ENCODE data around the gene DSCAM. TPM values are rescaled to one million over a fixed set of nuclear protein-coding genes. Genes with fewer than 3 reads are reported as not detected.

Gene DSCAM
- total RNA-seq, 1 experiment from 2014 or later: not detected

DNA sequence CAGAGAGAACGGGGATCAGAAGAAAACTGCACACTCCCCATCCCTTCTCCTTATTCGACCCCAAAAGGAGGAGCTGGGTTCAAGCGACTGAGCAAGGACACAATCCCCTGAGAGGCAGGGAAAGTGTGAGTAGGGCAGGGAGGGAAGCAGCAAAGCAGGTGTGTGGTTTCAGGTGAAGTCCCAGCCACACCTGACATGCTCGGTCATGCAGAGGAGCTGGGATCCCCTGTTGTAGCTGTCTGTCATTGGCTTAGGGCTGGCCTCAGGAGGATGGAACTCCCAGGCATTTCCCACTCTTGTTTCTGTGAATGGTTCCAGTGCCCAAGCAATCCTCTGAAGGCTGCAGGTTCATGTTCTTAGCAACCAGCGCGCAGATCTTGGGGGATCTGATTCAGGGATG, 150.7 kb downstream of the DSCAM start:
- Histone ChIP-seq H3K9me3 (ENCODE audit: control insufficient read depth in 1 of 2, insufficient read depth in 1 of 2, low read depth in 1 of 2, low read length in 2 of 2) (peaks cover 9 to 43% of the 10 kb centered on the region in 2 experiments; a peak in 2 of 4 replicates), H2AFZ (ENCODE audit: low read depth, low read length, poor library complexity, severe bottlenecking) (no peak overlapping the region), H3K27me3 (ENCODE audit: insufficient read depth, low read length) (no peaks in the 10 kb centered on the region), H3K4me1 (ENCODE audit: control insufficient read depth in 1 of 2, insufficient read depth in 2 of 2, low read length in 2 of 2) (no peaks in the 10 kb centered on the region), H3K36me3 (ENCODE audit: control insufficient read depth in 1 of 2, insufficient read depth in 2 of 2, low read length in 2 of 2) (no peaks in the 10 kb centered on the region), H4K20me1 (ENCODE audit: insufficient read depth) (no peaks in the 10 kb centered on the region), H3K9me2 (ENCODE audit: insufficient read depth) (no peaks in the 10 kb centered on the region), H3K9ac (ENCODE audit: low read length) (no peak overlapping the region), H3K79me2 (ENCODE audit: insufficient read depth, low read length) (no peaks in the 10 kb centered on the region), H3K4me3 (replicated peaks in 1 of 2; ENCODE audit: low read depth in 1 of 2, low read length in 2 of 2) (no peak overlapping the region), H3K27ac (ENCODE audit: low read depth, low read length) (no peak overlapping the region), H3K4me2 (ENCODE audit: low read length) (no peak overlapping the region)
- ChIA-PET CTCF (no interaction called here), POLR2A (no interaction called here), RAD21 (ENCODE audit: low non-redundant PET in 1 of 2, low total read pairs in 2 of 2, uncharacterized antibody in 2 of 2, unreplicated experiment in 2 of 2) (no interaction called here)
- intact Hi-C loops (cut with micrococcal nuclease): no loop called here
- DNase-seq (ENCODE audit: low read depth, low spot score) (no peak), ATAC-seq (no peak)
- TF ChIP-seq EZH2 (IDR thresholded peaks at IDR 0.05) (no peak), RAD21 (IDR thresholded peaks at IDR 0.05; ENCODE audit: low read depth) (no peak), FOSL1 (IDR thresholded peaks at IDR 0.05; ENCODE audit: low read depth) (no peak), TCF7L2 (IDR thresholded peaks at IDR 0.05; ENCODE audit: borderline replicate concordance, extremely low read depth, insufficient read depth, insufficient read length) (no peak), EZH2phosphoT487 (IDR thresholded peaks at IDR 0.05; ENCODE audit: borderline replicate concordance) (no peak), POLR2A (IDR thresholded peaks at IDR 0.05; ENCODE audit: borderline replicate concordance, extremely low read depth, insufficient read depth, insufficient read length) (no peak), CEBPB (IDR thresholded peaks at IDR 0.05; ENCODE audit: low read depth) (no peak)
- TF ChIP-seq, protein P1, sequence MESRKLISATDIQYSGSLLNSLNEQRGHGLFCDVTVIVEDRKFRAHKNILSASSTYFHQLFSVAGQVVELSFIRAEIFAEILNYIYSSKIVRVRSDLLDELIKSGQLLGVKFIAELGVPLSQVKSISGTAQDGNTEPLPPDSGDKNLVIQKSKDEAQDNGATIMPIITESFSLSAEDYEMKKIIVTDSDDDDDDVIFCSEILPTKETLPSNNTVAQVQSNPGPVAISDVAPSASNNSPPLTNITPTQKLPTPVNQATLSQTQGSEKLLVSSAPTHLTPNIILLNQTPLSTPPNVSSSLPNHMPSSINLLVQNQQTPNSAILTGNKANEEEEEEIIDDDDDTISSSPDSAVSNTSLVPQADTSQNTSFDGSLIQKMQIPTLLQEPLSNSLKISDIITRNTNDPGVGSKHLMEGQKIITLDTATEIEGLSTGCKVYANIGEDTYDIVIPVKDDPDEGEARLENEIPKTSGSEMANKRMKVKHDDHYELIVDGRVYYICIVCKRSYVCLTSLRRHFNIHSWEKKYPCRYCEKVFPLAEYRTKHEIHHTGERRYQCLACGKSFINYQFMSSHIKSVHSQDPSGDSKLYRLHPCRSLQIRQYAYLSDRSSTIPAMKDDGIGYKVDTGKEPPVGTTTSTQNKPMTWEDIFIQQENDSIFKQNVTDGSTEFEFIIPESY (IDR thresholded peaks at IDR 0.05; ENCODE audit: extremely low read depth, insufficient replicate concordance, low read length): no peak
- no TSS peak for BruUV-seq (replicated peaks)

DNA sequence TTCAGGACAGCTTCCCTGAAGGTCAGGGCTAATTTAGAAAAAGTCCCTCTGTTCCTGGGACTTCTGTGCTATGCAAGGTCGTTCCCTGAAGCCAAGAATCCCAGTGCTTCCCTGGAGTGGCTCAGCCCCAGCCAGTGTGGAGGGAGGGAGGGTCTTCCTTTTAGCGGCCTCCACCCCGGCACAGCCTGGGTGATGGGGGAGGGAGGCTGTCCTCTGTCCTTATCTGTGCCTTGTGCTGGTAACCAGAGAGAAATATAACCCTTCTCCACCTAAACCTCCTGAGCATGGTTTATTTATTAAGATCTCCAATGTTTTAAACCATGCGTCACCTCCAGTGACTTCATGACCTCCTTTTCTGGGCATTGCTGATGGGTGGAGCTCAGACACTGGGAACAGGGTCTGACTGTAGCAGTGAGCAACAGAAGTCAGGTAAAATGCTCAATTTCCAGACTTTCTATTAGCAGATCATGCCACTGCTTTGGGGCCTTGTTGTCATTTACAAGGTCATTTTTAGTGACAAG, 157.1 kb downstream of the DSCAM start:
- BruUV-seq (replicated peaks): no TSS peak
- H3K9me3 ChIP-seq (ENCODE audit: control insufficient read depth in 1 of 2, insufficient read depth in 1 of 2, low read depth in 1 of 2, low read length in 2 of 2): peaks cover 15 to 66% of the 10 kb centered on the region in 2 experiments; a peak in 2 of 4 replicates
- no peaks in the 10 kb centered on the region for H3K4me1 ChIP-seq (ENCODE audit: control insufficient read depth in 1 of 2, insufficient read depth in 2 of 2, low read length in 2 of 2)
- CTCF ChIA-PET: no interaction called here
- H4K20me1 ChIP-seq (ENCODE audit: insufficient read depth): no peaks in the 10 kb centered on the region
- H3K27ac ChIP-seq (ENCODE audit: low read depth, low read length): no peak overlapping the region
- H2AFZ ChIP-seq (ENCODE audit: low read depth, low read length, poor library complexity, severe bottlenecking): no peak overlapping the region
- H3K4me2 ChIP-seq (ENCODE audit: low read length): no peak overlapping the region
- ATAC-seq (no peak), DNase-seq (ENCODE audit: low read depth, low spot score) (no peak)
- POLR2A ChIA-PET: no interaction called here
- intact Hi-C loops (cut with micrococcal nuclease): no loop called here
- no peaks in the 10 kb centered on the region for H3K27me3 ChIP-seq (ENCODE audit: insufficient read depth, low read length)
- no peak for TF ChIP-seq POLR2A (IDR thresholded peaks at IDR 0.05; ENCODE audit: borderline replicate concordance, extremely low read depth, insufficient read depth, insufficient read length)
- no peak for TF ChIP-seq EZH2 (IDR thresholded peaks at IDR 0.05)
- TF ChIP-seq EGR1 (IDR thresholded peaks at IDR 0.05; ENCODE audit: low read depth): no peak
- TF ChIP-seq ZNF274 (IDR thresholded peaks at IDR 0.05; ENCODE audit: low read depth, low read length): no peak
- no peak for TF ChIP-seq FOSL1 (IDR thresholded peaks at IDR 0.05; ENCODE audit: low read depth)
- TF ChIP-seq SIN3A (IDR thresholded peaks at IDR 0.05; ENCODE audit: low read depth): no peak
- TF ChIP-seq, protein P2, sequence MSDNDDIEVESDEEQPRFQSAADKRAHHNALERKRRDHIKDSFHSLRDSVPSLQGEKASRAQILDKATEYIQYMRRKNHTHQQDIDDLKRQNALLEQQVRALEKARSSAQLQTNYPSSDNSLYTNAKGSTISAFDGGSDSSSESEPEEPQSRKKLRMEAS (IDR thresholded peaks at IDR 0.05): no peak
- TF ChIP-seq, protein P3, sequence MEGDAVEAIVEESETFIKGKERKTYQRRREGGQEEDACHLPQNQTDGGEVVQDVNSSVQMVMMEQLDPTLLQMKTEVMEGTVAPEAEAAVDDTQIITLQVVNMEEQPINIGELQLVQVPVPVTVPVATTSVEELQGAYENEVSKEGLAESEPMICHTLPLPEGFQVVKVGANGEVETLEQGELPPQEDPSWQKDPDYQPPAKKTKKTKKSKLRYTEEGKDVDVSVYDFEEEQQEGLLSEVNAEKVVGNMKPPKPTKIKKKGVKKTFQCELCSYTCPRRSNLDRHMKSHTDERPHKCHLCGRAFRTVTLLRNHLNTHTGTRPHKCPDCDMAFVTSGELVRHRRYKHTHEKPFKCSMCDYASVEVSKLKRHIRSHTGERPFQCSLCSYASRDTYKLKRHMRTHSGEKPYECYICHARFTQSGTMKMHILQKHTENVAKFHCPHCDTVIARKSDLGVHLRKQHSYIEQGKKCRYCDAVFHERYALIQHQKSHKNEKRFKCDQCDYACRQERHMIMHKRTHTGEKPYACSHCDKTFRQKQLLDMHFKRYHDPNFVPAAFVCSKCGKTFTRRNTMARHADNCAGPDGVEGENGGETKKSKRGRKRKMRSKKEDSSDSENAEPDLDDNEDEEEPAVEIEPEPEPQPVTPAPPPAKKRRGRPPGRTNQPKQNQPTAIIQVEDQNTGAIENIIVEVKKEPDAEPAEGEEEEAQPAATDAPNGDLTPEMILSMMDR (IDR thresholded peaks at IDR 0.05 in 2 of 3, conservative IDR thresholded peaks at IDR 0.05 in 1 of 3; ENCODE audit: borderline replicate concordance in 1 of 3, insufficient read depth in 1 of 3, low read depth in 2 of 3, low read length in 2 of 3): no peak
- no peak for TF ChIP-seq ELF1 (IDR thresholded peaks at IDR 0.05; ENCODE audit: borderline replicate concordance, low read depth)
- TF ChIP-seq TCF7L2 (IDR thresholded peaks at IDR 0.05; ENCODE audit: borderline replicate concordance, extremely low read depth, insufficient read depth, insufficient read length): no peak
- TF ChIP-seq SRF (IDR thresholded peaks at IDR 0.05; ENCODE audit: low read depth): no peak
- TF ChIP-seq EZH2phosphoT487 (IDR thresholded peaks at IDR 0.05; ENCODE audit: borderline replicate concordance): no peak
- TF ChIP-seq POLR2AphosphoS5 (IDR thresholded peaks at IDR 0.05; ENCODE audit: low read depth, low read length): no peak
- H3K9ac ChIP-seq (ENCODE audit: low read length): no peak overlapping the region
- H3K79me2 ChIP-seq (ENCODE audit: insufficient read depth, low read length): no peaks in the 10 kb centered on the region
- H3K9me2 ChIP-seq (ENCODE audit: insufficient read depth): no peaks in the 10 kb centered on the region
- no peaks in the 10 kb centered on the region for H3K36me3 ChIP-seq (ENCODE audit: control insufficient read depth in 1 of 2, insufficient read depth in 2 of 2, low read length in 2 of 2)
- no peak overlapping the region for H3K4me3 ChIP-seq (replicated peaks in 1 of 2; ENCODE audit: low read depth in 1 of 2, low read length in 2 of 2)
- RAD21 ChIA-PET (ENCODE audit: low non-redundant PET in 1 of 2, low total read pairs in 2 of 2, uncharacterized antibody in 2 of 2, unreplicated experiment in 2 of 2): no interaction called here

All from HCT116 (cell line).